HepG2 (cell line): ENCODE measurements around the gene SERPINB1. TPM values are rescaled to one million over a fixed set of nuclear protein-coding genes. Genes with fewer than 3 reads are reported as not detected.

Experiments used
- EED ChIP-seq: sonication (generic); formaldehyde crosslinking; IDR thresholded peaks from 2 replicates; pipeline ENCODE4 v1.5.0; 2020; ENCODE audit warnings: mild to moderate bottlenecking, missing genetic modification reagents
- EHMT2 ChIP-seq: fragments of 200-600 bp; sonication (generic); IDR thresholded peaks from 2 replicates; pipeline ENCODE4 v1.7.0; 2017; ENCODE audit warnings: antibody characterized with exemption, low read depth, low read length, borderline replicate concordance
- ERF ChIP-seq: IDR thresholded peaks from 2 replicates; pipeline ENCODE4 v1.6.1; 2018; ENCODE audit warnings: missing biosample characterization, missing genetic modification reagents
- HIVEP1 ChIP-seq: sonication (generic); formaldehyde crosslinking; IDR thresholded peaks from 2 replicates; pipeline ENCODE4 v1.4.0; 2020; ENCODE audit warnings: mild to moderate bottlenecking, missing genetic modification reagents
- KDM1A ChIP-seq: IDR thresholded peaks from 2 replicates; pipeline ENCODE4 v1.6.1; 2016; ENCODE audit warnings: missing compliant biosample characterization
- MTA1 ChIP-seq: sonication (generic); formaldehyde crosslinking; IDR thresholded peaks from 2 replicates; pipeline ENCODE4 v1.4.0; 2020; ENCODE audit warnings: missing genetic modification reagents, mild to moderate bottlenecking, borderline replicate concordance
- MXI1 ChIP-seq: IDR thresholded peaks from 3 replicates; pipeline ENCODE4 v1.6.1; 2012; ENCODE audit warnings: low read depth, low read length, inconsistent platforms, borderline replicate concordance
- NFIC ChIP-seq: IDR thresholded peaks from 2 replicates; pipeline ENCODE4 v1.6.1; 2012; ENCODE audit warnings: mild to moderate bottlenecking, low read length, inconsistent platforms
- PHF5A ChIP-seq: IDR thresholded peaks from one replicate; pipeline ENCODE4 v1.6.1; 2018; ENCODE audit warnings: low read depth, missing genetic modification reagents; ENCODE audit not compliant: unreplicated experiment
- SMYD3 ChIP-seq: sonication (generic); formaldehyde crosslinking; IDR thresholded peaks from 2 replicates; pipeline ENCODE4 v1.8.1; 2023; ENCODE audit warnings: mild to moderate bottlenecking, missing genetic modification reagents
- SNRNP70 ChIP-seq: fragments of 200-400 bp; formaldehyde crosslinking; IDR thresholded peaks from 2 replicates; pipeline ENCODE4 v1.6.1; 2017; ENCODE audit warnings: mild to moderate bottlenecking, low read depth, low read length, moderate library complexity
- ZKSCAN1 ChIP-seq: fragments of 150-350 bp; IDR thresholded peaks from 2 replicates; pipeline ENCODE4 v1.6.1; 2014; ENCODE audit warnings: low read length
- ZNF160 ChIP-seq: sonication (generic); formaldehyde crosslinking; IDR thresholded peaks from 2 replicates; pipeline ENCODE4 v1.8.0; 2022; ENCODE audit warnings: mild to moderate bottlenecking, inconsistent platforms, missing genetic modification reagents
- ZNF180 ChIP-seq: sonication (generic); formaldehyde crosslinking; IDR thresholded peaks from 2 replicates; pipeline ENCODE4 v1.4.0; 2020; ENCODE audit warnings: low read depth, missing genetic modification reagents, borderline replicate concordance
- ZNF282 ChIP-seq: fragments of 450-650 bp; IDR thresholded peaks from 2 replicates; pipeline ENCODE4 v1.6.1; 2018; ENCODE audit not compliant: partially characterized antibody
- ZNF367 ChIP-seq: sonication (generic); formaldehyde crosslinking; IDR thresholded peaks from 2 replicates; pipeline ENCODE4 v1.4.0; 2020; ENCODE audit warnings: missing genetic modification reagents, borderline replicate concordance
- ZNF614 ChIP-seq: IDR thresholded peaks from 2 replicates; pipeline ENCODE4 v1.6.1; 2018; ENCODE audit warnings: missing biosample characterization, missing genetic modification reagents, inconsistent platforms, borderline replicate concordance
- ZNF776 ChIP-seq: sonication (generic); formaldehyde crosslinking; IDR thresholded peaks from 2 replicates; pipeline ENCODE4 v1.4.0; 2020; ENCODE audit warnings: mild to moderate bottlenecking, missing genetic modification reagents
- polyA plus RNA-seq, 8 experiments: library from polyadenylated mRNA; depleted of rRNA in 3 of 8; stranded (reverse) in 7 of 8; unstranded in 1 of 8; fragments of >200 nt; fragmentation: Illumina TruSeq in 4 of 8; extraction: Trizol in 4 of 8; gene quantifications; 2 replicates each; pipeline versions ENCODE4 v1.2.1 to v1.2.3, GENCODE V29; 2011 to 2016; ENCODE audit warnings: low read depth in 4 of 8, missing spikeins in 1 of 8, mixed read lengths in 1 of 8; ENCODE audit not compliant: insufficient read depth in 1 of 8
- total RNA-seq, 5 experiments: library from RNA; depleted of rRNA; stranded (reverse); fragments of >200 nt; fragmentation: Illumina TruSeq; extraction: Trizol; gene quantifications; 2 replicates each; pipeline ENCODE4 v1.2.3, GENCODE V29; 2016; ENCODE audit warnings: low read depth in 1 of 5
- TF ChIP-seq, protein P1 (sequence below): sonication (generic); formaldehyde crosslinking; IDR thresholded peaks from 2 replicates; pipeline ENCODE4 v1.4.0; 2020; ENCODE audit warnings: missing genetic modification reagents
- TF ChIP-seq, protein P2 (sequence below): sonication (generic); formaldehyde crosslinking; IDR thresholded peaks from 2 replicates; pipeline ENCODE4 v1.4.0; 2020; ENCODE audit warnings: missing genetic modification reagents, mild to moderate bottlenecking, borderline replicate concordance
- TF ChIP-seq, protein P3 (sequence below): sonication (generic); formaldehyde crosslinking; IDR thresholded peaks from 2 replicates; pipeline ENCODE4 v1.8.1; 2023; ENCODE audit warnings: missing genetic modification reagents, mild to moderate bottlenecking, borderline replicate concordance

SERPINB1 gene
- total and polyA plus RNA-seq, 2 of the 13 experiments (the other 11 are each of a cell fraction or from before 2014, with no cell fraction given), result 41.4 to 60.5 TPM

DNA sequence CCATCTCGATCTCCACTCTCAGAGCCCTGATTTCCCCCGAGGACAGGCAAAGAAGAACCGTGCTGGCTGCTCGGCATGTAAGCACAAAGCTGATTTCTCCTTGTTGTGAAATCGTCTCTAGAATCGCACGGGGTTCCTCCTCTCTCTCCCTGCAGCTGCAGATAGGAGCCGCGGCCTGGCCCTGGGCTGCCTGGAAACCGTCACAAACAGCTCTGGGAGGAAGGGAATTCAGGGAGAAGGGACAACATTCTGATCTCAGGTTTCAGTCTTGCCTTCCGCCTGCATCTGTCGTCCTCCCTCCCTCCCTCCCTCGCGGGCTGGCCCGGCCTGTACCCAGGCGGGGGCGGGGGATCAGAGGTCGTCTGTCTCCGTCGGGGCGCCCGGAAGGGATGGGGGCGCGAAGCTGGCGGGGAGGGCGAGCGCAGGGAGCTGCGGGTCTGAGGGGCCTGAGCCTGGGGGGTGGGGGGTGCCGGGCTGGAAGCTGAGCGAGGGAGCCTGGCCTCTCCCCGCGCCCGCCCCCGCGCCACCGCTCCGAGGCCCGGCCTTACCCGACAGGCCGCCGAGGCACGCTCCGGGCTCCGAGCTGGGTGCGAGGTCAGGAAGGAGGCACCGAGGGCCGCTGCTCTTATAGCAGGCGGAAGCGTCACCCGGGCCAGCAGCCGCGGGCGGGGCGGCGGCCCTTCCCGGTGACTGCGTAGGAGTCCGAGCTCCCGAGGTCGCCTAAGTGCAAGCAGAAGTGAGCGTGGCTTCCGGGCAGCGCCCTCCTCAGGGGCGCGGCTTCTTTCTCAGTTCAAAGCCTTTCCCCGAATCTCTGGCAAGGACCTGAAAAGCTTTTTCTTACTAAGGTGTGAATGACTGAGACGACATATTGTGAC is at the start of gene SERPINB1 (continued):
- TF ChIP-seq ZNF180 (no peak), ZNF160 (CRISPR knock-in tag) (peak; percentile 69; the same call in 1 of the 2 replicates), HIVEP1 (CRISPR knock-in tag) (peak; percentile 90; the same call in 1 of the 2 replicates), EED (CRISPR knock-in tag) (peak; percentile 94), MTA1 (peak; percentile 98; the same call in 1 of the 2 replicates), ZNF367 (peak; percentile 19; the same call in 1 of the 2 replicates), SMYD3 (peak; percentile 37; the same call in 1 of the 2 replicates), MXI1 (peak; percentile 71; the same call in 1 of the 3 replicates), ZKSCAN1 (0 out of 2 replicates have a peak, but pooled peaks have one; percentile 42), ZNF282 (no peak), EHMT2 (no peak), ERF (peak; percentile 97), PHF5A (peak; percentile 72), KDM1A (no peak; the same call in 1 of the 2 replicates), SNRNP70 (no peak), ZNF776 (CRISPR knock-in tag) (peak; percentile 79), NFIC (no peak), ZNF614 (peak; percentile 83; the same call in 1 of the 2 replicates)
- TF ChIP-seq, protein P1, sequence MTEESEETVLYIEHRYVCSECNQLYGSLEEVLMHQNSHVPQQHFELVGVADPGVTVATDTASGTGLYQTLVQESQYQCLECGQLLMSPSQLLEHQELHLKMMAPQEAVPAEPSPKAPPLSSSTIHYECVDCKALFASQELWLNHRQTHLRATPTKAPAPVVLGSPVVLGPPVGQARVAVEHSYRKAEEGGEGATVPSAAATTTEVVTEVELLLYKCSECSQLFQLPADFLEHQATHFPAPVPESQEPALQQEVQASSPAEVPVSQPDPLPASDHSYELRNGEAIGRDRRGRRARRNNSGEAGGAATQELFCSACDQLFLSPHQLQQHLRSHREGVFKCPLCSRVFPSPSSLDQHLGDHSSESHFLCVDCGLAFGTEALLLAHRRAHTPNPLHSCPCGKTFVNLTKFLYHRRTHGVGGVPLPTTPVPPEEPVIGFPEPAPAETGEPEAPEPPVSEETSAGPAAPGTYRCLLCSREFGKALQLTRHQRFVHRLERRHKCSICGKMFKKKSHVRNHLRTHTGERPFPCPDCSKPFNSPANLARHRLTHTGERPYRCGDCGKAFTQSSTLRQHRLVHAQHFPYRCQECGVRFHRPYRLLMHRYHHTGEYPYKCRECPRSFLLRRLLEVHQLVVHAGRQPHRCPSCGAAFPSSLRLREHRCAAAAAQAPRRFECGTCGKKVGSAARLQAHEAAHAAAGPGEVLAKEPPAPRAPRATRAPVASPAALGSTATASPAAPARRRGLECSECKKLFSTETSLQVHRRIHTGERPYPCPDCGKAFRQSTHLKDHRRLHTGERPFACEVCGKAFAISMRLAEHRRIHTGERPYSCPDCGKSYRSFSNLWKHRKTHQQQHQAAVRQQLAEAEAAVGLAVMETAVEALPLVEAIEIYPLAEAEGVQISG (CRISPR knock-in tag), result peak; percentile 83
- TF ChIP-seq, protein P2, sequence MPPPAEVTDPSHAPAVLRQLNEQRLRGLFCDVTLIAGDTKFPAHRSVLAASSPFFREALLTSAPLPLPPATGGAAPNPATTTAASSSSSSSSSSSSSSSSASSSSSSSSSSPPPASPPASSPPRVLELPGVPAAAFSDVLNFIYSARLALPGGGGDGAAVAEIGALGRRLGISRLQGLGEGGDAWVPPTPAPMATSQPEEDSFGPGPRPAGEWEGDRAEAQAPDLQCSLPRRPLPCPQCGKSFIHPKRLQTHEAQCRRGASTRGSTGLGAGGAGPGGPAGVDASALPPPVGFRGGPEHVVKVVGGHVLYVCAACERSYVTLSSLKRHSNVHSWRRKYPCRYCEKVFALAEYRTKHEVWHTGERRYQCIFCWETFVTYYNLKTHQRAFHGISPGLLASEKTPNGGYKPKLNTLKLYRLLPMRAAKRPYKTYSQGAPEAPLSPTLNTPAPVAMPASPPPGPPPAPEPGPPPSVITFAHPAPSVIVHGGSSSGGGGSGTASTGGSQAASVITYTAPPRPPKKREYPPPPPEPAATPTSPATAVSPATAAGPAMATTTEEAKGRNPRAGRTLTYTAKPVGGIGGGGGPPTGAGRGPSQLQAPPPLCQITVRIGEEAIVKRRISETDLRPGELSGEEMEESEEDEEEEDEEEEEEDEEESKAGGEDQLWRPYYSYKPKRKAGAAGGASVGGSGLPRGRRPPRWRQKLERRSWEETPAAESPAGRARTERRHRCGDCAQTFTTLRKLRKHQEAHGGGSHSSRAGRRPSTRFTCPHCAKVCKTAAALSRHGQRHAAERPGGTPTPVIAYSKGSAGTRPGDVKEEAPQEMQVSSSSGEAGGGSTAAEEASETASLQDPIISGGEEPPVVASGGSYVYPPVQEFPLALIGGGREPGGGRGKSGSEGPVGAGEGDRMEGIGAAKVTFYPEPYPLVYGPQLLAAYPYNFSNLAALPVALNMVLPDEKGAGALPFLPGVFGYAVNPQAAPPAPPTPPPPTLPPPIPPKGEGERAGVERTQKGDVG, result peak; percentile 24; the same call in 1 of the 2 replicates
- TF ChIP-seq, protein P3, sequence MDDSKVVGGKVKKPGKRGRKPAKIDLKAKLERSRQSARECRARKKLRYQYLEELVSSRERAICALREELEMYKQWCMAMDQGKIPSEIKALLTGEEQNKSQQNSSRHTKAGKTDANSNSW (CRISPR knock-in tag), result peak; percentile 93; the same call in 1 of the 2 replicates
